Right lobe of liver (tissue), 4 donors: ENCODE measurements around the gene ZNF445.

Experiments
- POLR2A ChIP-seq: fragments of 450-650 bp; IDR thresholded peaks from one replicate; pipeline ENCODE4 v1.6.1; 2017; ENCODE audit warnings: antibody characterized with exemption, mild to moderate bottlenecking
- TF ChIP-seq, protein P1 (sequence below), 4 donors: fragments of 200-600 bp in 3 of 4; fragments of 450-650 bp in 1 of 4; IDR thresholded peaks; one replicate each; pipeline versions ENCODE4 v1.5.1 to v1.8.0; 2016 to 2022; ENCODE audit warnings: antibody characterized with exemption in 4 of 4, mild to moderate bottlenecking in 2 of 4
- donor health status: DM: no; HTN: no; CAD: no.
- donor health status: DM: no; HTN: no; CAD: no.
- donor health status: DM: no; HTN: yes; CAD: no.

- TF ChIP-seq, protein P1, sequence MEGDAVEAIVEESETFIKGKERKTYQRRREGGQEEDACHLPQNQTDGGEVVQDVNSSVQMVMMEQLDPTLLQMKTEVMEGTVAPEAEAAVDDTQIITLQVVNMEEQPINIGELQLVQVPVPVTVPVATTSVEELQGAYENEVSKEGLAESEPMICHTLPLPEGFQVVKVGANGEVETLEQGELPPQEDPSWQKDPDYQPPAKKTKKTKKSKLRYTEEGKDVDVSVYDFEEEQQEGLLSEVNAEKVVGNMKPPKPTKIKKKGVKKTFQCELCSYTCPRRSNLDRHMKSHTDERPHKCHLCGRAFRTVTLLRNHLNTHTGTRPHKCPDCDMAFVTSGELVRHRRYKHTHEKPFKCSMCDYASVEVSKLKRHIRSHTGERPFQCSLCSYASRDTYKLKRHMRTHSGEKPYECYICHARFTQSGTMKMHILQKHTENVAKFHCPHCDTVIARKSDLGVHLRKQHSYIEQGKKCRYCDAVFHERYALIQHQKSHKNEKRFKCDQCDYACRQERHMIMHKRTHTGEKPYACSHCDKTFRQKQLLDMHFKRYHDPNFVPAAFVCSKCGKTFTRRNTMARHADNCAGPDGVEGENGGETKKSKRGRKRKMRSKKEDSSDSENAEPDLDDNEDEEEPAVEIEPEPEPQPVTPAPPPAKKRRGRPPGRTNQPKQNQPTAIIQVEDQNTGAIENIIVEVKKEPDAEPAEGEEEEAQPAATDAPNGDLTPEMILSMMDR (IDR thresholded peaks at IDR 0.05): no peak
- no peak for TF ChIP-seq POLR2A
Measured at GRCh38 chr3:44396200-44397171, 81.0 kb downstream of the ZNF445 start.
